ENCODE measurements around the gene FOXO3. TPM values are rescaled to one million over a fixed set of nuclear protein-coding genes. Genes with fewer than 3 reads are reported as not detected.

The FOXO3 gene
- polyA plus RNA-seq, 1 of the 3 experiments (the other 2 are of a cell fraction): 8.1 TPM

- WGBS (ENCODE audit: low lambda C conversion rate): 100% methylated on average over 1 of the region's 1 CpG
- no peak overlapping the region for H3K27ac ChIP-seq (ENCODE audit: low read depth in 2 of 2, low read length in 1 of 2)
- H3K79me2 ChIP-seq (ENCODE audit: insufficient read depth): peaks cover 92% of the 10 kb centered on the region
- H4K20me1 ChIP-seq (ENCODE audit: insufficient read depth): peaks cover 40% of the 10 kb centered on the region
- no peak overlapping the region for H3K4me2 ChIP-seq
- H3K9me3 ChIP-seq: no peaks in the 10 kb centered on the region
- TF ChIP-seq RAD21 (IDR thresholded peaks at IDR 0.05; ENCODE audit: low read length) (peak; percentile 35; the same call in 1 of the 2 replicates), POLR2AphosphoS5 (IDR thresholded peaks at IDR 0.05; ENCODE audit: low read depth, low read length) (no peak), CTCF (IDR thresholded peaks at IDR 0.05) (peak; percentile 36; the same call in 1 of the 2 replicates)
- ChIA-PET CTCF (interaction anchor here (0.6 to 1.5 kb wide), 4 partner anchors 10 to 502 kb away, joined by 3 read pairs; partner anchors contain the start of gene FOXO3), POLR2A (no interaction called here)
- no peak overlapping the region for H2AFZ ChIP-seq (ENCODE audit: low read depth)
- H3K36me3 ChIP-seq (replicated peaks in 1 of 2; ENCODE audit: control insufficient read depth in 1 of 2, insufficient read depth in 2 of 2, low read length in 1 of 2): peaks cover 42% of the 10 kb centered on the region in 2 experiments
- H3K9ac ChIP-seq: no peak overlapping the region
- no peak for DNase-seq
- H3K9me2 ChIP-seq: no peaks in the 10 kb centered on the region
- H3F3A ChIP-seq (replicated peaks; ENCODE audit: insufficient read depth): peaks cover 13% of the 10 kb centered on the region
- H3K4me3 ChIP-seq (ENCODE audit: low read depth in 2 of 2, low read length in 1 of 2): no peak overlapping the region
- no peaks in the 10 kb centered on the region for H3K27me3 ChIP-seq (ENCODE audit: insufficient read depth)
- peaks cover 6 to 19% of the 10 kb centered on the region in 2 experiments; a peak in 2 of 4 replicates for H3K4me1 ChIP-seq (ENCODE audit: control insufficient read depth in 1 of 2, insufficient read depth in 2 of 2, low read depth in 1 of 2, low read length in 1 of 2)
Observed at GRCh38 chr6:108570517-108570916, 9.8 kb downstream of the FOXO3 start.

- H3K9me2 ChIP-seq: no peaks in the 10 kb centered on the region
- peaks cover 8% of the 10 kb centered on the region for H3F3A ChIP-seq (replicated peaks; ENCODE audit: insufficient read depth)
- H3K27me3 ChIP-seq (ENCODE audit: insufficient read depth): no peaks in the 10 kb centered on the region
- TF ChIP-seq MAX (IDR thresholded peaks at IDR 0.05; ENCODE audit: low read depth) (no peak), NFIC (IDR thresholded peaks at IDR 0.05; ENCODE audit: borderline replicate concordance) (no peak), SIN3A (IDR thresholded peaks at IDR 0.05; ENCODE audit: borderline replicate concordance, low read depth, low read length) (no peak), MXI1 (IDR thresholded peaks at IDR 0.05; ENCODE audit: low read depth, low read length) (peak; percentile 60), SMC3 (IDR thresholded peaks at IDR 0.05; ENCODE audit: low read depth, low read length) (peak; percentile 16; the same call in 1 of the 2 replicates), RAD21 (IDR thresholded peaks at IDR 0.05; ENCODE audit: low read length) (no peak), GATA2 (CRISPR knock-in tag; IDR thresholded peaks at IDR 0.05) (peak; percentile 72), JUND (IDR thresholded peaks at IDR 0.05) (no peak), ZBTB33 (IDR thresholded peaks at IDR 0.05; ENCODE audit: borderline replicate concordance, low read depth) (no peak), RFX5 (IDR thresholded peaks at IDR 0.05; ENCODE audit: low read length) (no peak), EP300 (IDR thresholded peaks at IDR 0.05; ENCODE audit: borderline replicate concordance in 1 of 2, low read depth in 1 of 2, low read length in 1 of 2) (peak in 1 of 2 experiments; percentile 64; a peak in 2 of 4 replicates)
- H3K79me2 ChIP-seq (ENCODE audit: insufficient read depth): peaks cover 90% of the 10 kb centered on the region
- H3K36me3 ChIP-seq (replicated peaks in 1 of 2; ENCODE audit: control insufficient read depth in 1 of 2, insufficient read depth in 2 of 2, low read length in 1 of 2): peaks cover 28 to 32% of the 10 kb centered on the region in 2 experiments
- H4K20me1 ChIP-seq (ENCODE audit: insufficient read depth): peaks cover 13% of the 10 kb centered on the region; the same call in 1 of the 2 replicates
- no peak overlapping the region for H3K4me2 ChIP-seq
- H3K9ac ChIP-seq: no peak overlapping the region
- H3K27ac ChIP-seq (ENCODE audit: low read depth in 2 of 2, low read length in 1 of 2): peak overlapping the region in 1 of 2 experiments; percentile 64; a peak in 2 of 4 replicates
- H3K4me1 ChIP-seq (ENCODE audit: control insufficient read depth in 1 of 2, insufficient read depth in 2 of 2, low read depth in 1 of 2, low read length in 1 of 2): peaks cover 16 to 23% of the 10 kb centered on the region in 2 experiments
- 52% methylated on average over 4 of the region's 4 CpGs for WGBS (ENCODE audit: low lambda C conversion rate)
- H2AFZ ChIP-seq (ENCODE audit: low read depth): no peak overlapping the region
- DNase-seq: peak; percentile 43
- POLR2A ChIA-PET: no interaction called here
- H3K4me3 ChIP-seq (ENCODE audit: low read depth in 2 of 2, low read length in 1 of 2): no peak overlapping the region
- CTCF ChIA-PET: interaction anchor here (1.3 to 1.8 kb wide), 2 partner anchors 12 to 318 kb away, joined by 4 to 5 read pairs; no protein-coding TSS in a partner anchor
- H3K9me3 ChIP-seq: no peaks in the 10 kb centered on the region
Observed at GRCh38 chr6:108574457-108575141, 13.9 kb downstream of the FOXO3 start.

Data from SK-N-SH (cell line).